Gastrocnemius medialis (tissue), 4 donors: Measurements from ENCODE around the gene OGDH. TPM values are rescaled to one million over a fixed set of nuclear protein-coding genes. Genes with fewer than 3 reads are reported as not detected.

Experiments
- ATAC-seq, 2 donors: fragments of 150-250 bp; one replicate each; pipeline ENCODE4 v1.9.1; 2016
- DNase-seq, 2 donors: peaks; one replicate each; pipeline ENCODE4 v3.0.0-alpha.2; 2019
- H3K27ac ChIP-seq, 4 donors: fragments of 200-600 bp; sonication (generic); 1 replicate in 1 of 4; 2 replicates in 3 of 4; pipeline ENCODE4 v1.5.1; 2016 to 2018; ENCODE audit warnings: mild to moderate bottlenecking in 2 of 4, moderate library complexity in 1 of 4
- H3K27me3 ChIP-seq, 3 donors: fragments of 200-600 bp; sonication (generic) in 2 of 3; 1 replicate in 1 of 3; 2 replicates in 2 of 3; pipeline versions ENCODE4 v1.5.1 to v1.6.0; 2016 to 2019; ENCODE audit warnings: mild to moderate bottlenecking in 1 of 3, moderate library complexity in 1 of 3
- H3K36me3 ChIP-seq, 2 donors: fragments of 200-600 bp; sonication (generic) in 1 of 2; one replicate each; pipeline ENCODE4 v1.5.1; 2017 to 2018
- H3K4me1 ChIP-seq, 2 donors: fragments of 200-600 bp; sonication (generic) in 1 of 2; one replicate each; pipeline ENCODE4 v1.5.1; 2016 to 2017; ENCODE audit warnings: mild to moderate bottlenecking in 2 of 2
- H3K4me3 ChIP-seq, 4 donors: fragments of 200-600 bp; sonication (generic) in 3 of 4; 1 replicate in 1 of 4; 2 replicates in 3 of 4; pipeline ENCODE4 v1.5.1; 2016 to 2019; ENCODE audit warnings: mild to moderate bottlenecking in 2 of 4
- H3K9me3 ChIP-seq, 3 donors: fragments of 200-600 bp; sonication (generic) in 2 of 3; 1 replicate in 1 of 3; 2 replicates in 2 of 3; pipeline ENCODE4 v1.5.1; 2016 to 2019
- CTCF ChIP-seq, 5 experiments: fragments of 450-650 bp in 3 of 5; fragments of 200-600 bp in 2 of 5; sonication (generic) in 2 of 5; IDR thresholded peaks in 4 of 5; conservative IDR thresholded peaks in 1 of 5; 1 replicate in 4 of 5; 2 replicates in 1 of 5; pipeline ENCODE4 v1.5.1; 2016 to 2019; ENCODE audit warnings: antibody characterized with exemption in 5 of 5, mild to moderate bottlenecking in 3 of 5, moderate library complexity in 3 of 5
- POLR2A ChIP-seq, 2 donors: fragments of 450-650 bp; IDR thresholded peaks; one replicate each; pipeline ENCODE4 v1.6.1; 2017; ENCODE audit warnings: antibody characterized with exemption in 2 of 2, mild to moderate bottlenecking in 2 of 2, moderate library complexity in 2 of 2
- in situ Hi-C, 4 donors: fragments of 200-750 bp; cut with MboI; loops; one replicate each; pipeline versions ENCODE4 v1.15.0 to v1.8.0; 2017; ENCODE audit warnings: low sequenced_read_pairs in 4 of 4
- intact Hi-C: fragments of 100-400 bp; cut with DNase I; formaldehyde crosslinking; loops from one replicate; pipeline ENCODE4 v1.15.1; 2023; ENCODE audit warnings: low total_unique reads
- total RNA-seq, 4 donors: library from RNA; depleted of rRNA; stranded (reverse); fragments of >200 nt; gene quantifications; one replicate each; pipeline versions ENCODE4 v1.1.0 to v1.2.3, GENCODE V29; 2016

Gene OGDH
- total RNA-seq, 4 donors from 2014 or later: 224 to 462 (median 396) TPM

DNA sequence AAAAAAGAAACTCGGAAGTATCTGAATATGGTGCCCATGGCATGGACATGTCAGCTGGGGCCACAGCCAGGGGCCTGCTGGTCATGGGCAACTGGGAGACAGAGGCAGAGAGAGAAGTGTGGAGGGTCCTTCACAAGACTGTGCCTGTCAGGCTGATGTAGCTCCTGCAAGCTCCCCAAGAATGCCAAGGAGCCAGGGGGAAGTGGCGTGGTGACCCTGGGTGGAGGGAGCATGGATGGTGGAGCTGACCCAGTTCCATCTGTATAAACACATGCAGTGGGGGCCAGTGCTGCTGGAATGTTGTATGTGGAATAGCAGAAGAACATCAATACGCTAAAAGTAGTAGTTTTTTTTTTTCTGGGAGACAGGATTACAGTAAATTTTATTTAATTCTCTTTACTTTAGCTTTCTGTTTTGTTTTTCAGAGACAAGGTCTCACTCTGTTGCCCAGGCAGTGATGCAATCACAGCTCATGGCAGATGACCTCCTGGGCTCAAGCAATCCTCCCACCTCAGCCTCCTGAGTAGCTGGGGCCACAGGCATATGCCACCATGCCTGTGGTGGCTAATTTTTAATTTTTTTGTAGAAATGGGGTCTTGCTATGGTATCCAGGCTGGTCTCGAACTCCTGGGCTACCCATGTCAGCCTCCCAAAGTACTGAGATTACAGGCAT, 131.8 kb downstream of the OGDH start:
- Histone ChIP-seq H3K4me1 (no peaks in the 10 kb centered on the region), H3K9me3 (no peaks in the 10 kb centered on the region), H3K4me3 (no peak overlapping the region), H3K36me3 (no peaks in the 10 kb centered on the region), H3K27ac (no peak overlapping the region), H3K27me3 (no peaks in the 10 kb centered on the region)
- intact Hi-C loops: no loop called here
- DNase-seq: no peak
- in situ Hi-C loops: no loop called here
- TF ChIP-seq CTCF (IDR thresholded peaks at IDR 0.05 in 4 of 5, conservative IDR thresholded peaks at IDR 0.05 in 1 of 5) (no peak), POLR2A (IDR thresholded peaks at IDR 0.05) (no peak)
- ATAC-seq: no peak

GRCh38 chr7:44738876-44739665, 132.6 kb downstream of the OGDH start:
- Histone ChIP-seq H3K4me3 (no peak overlapping the region), H3K4me1 (no peaks in the 10 kb centered on the region), H3K36me3 (no peaks in the 10 kb centered on the region), H3K27me3 (no peaks in the 10 kb centered on the region), H3K9me3 (no peaks in the 10 kb centered on the region), H3K27ac (no peak overlapping the region)
- intact Hi-C loops: no loop called here
- in situ Hi-C loops: no loop called here
- DNase-seq: no peak
- TF ChIP-seq POLR2A (IDR thresholded peaks at IDR 0.05) (no peak), CTCF (IDR thresholded peaks at IDR 0.05 in 4 of 5, conservative IDR thresholded peaks at IDR 0.05 in 1 of 5) (no peak)
- ATAC-seq: no peak

DNA sequence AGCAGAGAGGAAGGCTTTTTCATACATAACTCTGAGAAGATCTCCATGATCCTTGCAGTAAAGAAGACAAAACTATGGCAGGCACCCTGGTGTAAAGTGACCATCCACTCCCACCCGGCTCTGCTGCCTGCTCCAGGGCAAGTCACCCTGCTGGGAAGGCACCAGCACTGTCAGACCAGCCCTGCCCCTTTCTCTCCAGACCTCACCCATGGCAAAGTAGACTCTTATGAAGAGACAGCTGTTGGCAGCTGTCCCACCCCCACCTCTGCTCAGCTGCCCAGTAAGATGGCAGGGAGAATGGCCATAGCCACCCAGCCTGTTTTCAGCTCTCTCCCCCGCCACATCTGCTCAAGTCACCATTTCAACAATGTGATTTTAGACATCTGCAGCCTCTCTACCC, 133.6 kb downstream of the OGDH start:
- Histone ChIP-seq H3K9me3 (no peaks in the 10 kb centered on the region), H3K4me1 (no peaks in the 10 kb centered on the region), H3K27me3 (no peaks in the 10 kb centered on the region), H3K4me3 (no peak overlapping the region), H3K36me3 (no peaks in the 10 kb centered on the region), H3K27ac (no peak overlapping the region)
- ATAC-seq (no peak), DNase-seq (no peak)
- intact Hi-C loops (no loop called here), in situ Hi-C loops (no loop called here)
- TF ChIP-seq POLR2A (IDR thresholded peaks at IDR 0.05): no peak
- TF ChIP-seq CTCF (IDR thresholded peaks at IDR 0.05 in 4 of 5, conservative IDR thresholded peaks at IDR 0.05 in 1 of 5): no peak

DNA sequence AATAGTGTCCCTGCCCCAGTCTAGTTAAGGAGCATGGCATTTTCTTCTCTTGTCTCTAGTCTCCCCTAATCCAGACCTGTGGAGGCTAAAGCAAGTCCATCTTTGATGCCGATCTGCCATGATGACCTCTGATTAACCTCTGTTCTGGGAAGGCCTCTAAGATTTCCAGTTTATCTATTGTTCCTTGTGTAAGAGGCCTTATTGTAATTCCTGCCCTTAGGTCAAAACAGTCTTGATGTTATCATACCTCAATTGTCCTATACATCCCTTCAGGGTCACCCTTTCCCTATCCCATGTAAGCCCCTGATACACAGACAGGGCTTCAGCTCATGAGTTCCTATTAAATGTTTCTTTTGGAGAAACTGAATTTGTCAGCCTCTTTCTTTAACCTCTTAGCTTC, 137.3 kb downstream of the OGDH start:
- in situ Hi-C loops: no loop called here
- no peak for ATAC-seq

More for the DNA sequence above, 137.3 kb downstream of the OGDH start:
- H3K9me3 ChIP-seq: no peaks in the 10 kb centered on the region
- no peak for TF ChIP-seq CTCF (IDR thresholded peaks at IDR 0.05 in 4 of 5, conservative IDR thresholded peaks at IDR 0.05 in 1 of 5)
- no peak for TF ChIP-seq POLR2A (IDR thresholded peaks at IDR 0.05)
- H3K27me3 ChIP-seq: no peaks in the 10 kb centered on the region
- H3K4me3 ChIP-seq: no peak overlapping the region
- no peak overlapping the region for H3K27ac ChIP-seq
- H3K4me1 ChIP-seq: peaks cover 4 to 6% of the 10 kb centered on the region in 2 donors
- H3K36me3 ChIP-seq: no peaks in the 10 kb centered on the region
- intact Hi-C loops: no loop called here
- no peak for DNase-seq
